Natural killer cell treated with Interleukin-12 subunit alpha and Interleukin-12 subunit beta and Interleukin-15 and Interleukin-18, amount 100 ng/mL, for 72 hours (primary cell): ENCODE data around the gene CDHR3. TPM values are rescaled to one million over a fixed set of nuclear protein-coding genes. Genes with fewer than 3 reads are reported as not detected.
A peak's percentile ranks its signal among the peaks of the same experiment; 100 is the strongest.

Experiments
- ATAC-seq, 2 donors: fragments of 150-1000 bp; cut with Tn5 transposase in 1 of 2; sonication (Bioruptor Pico), chemical (Tn5 transposase) in 1 of 2; 2 replicates each; pipeline ENCODE4 v1.10.0; 2021
- DNase-seq: peaks from one replicate; pipeline ENCODE4 v3.0.0; 2022; ENCODE audit warnings: low spot score
- H3K27ac Mint-ChIP-seq, 2 donors: 1 replicate in 1 of 2; 2 replicates in 1 of 2; pipeline ENCODE4 v1.8.0; 2022; ENCODE audit warnings: mixed read lengths in 2 of 2, mild to moderate bottlenecking in 1 of 2, moderate library complexity in 1 of 2
- H3K27me3 Mint-ChIP-seq, 2 donors: 1 replicate in 1 of 2; 2 replicates in 1 of 2; pipeline ENCODE4 v1.8.0; 2022; ENCODE audit warnings: mixed read lengths in 2 of 2
- H3K36me3 Mint-ChIP-seq: one replicate; pipeline ENCODE4 v1.8.0; 2022; ENCODE audit warnings: mixed read lengths
- H3K4me1 Mint-ChIP-seq, 2 donors: 1 replicate in 1 of 2; 2 replicates in 1 of 2; pipeline ENCODE4 v1.8.0; 2022; ENCODE audit warnings: low read depth in 2 of 2, mixed read lengths in 2 of 2, mild to moderate bottlenecking in 1 of 2
- H3K4me3 Mint-ChIP-seq: one replicate; pipeline ENCODE4 v1.8.0; 2022; ENCODE audit warnings: mixed read lengths
- H3K9me3 Mint-ChIP-seq: 2 replicates; pipeline ENCODE4 v1.8.0; 2022; ENCODE audit warnings: mixed read lengths
- total RNA-seq, 2 donors: library from RNA; stranded (reverse); gene quantifications; one replicate each; pipeline ENCODE4 v1.2.3, GENCODE V29; 2022

The CDHR3 gene
- total RNA-seq, 2 donors from 2014 or later: not detected

- peaks cover 0 to 7% of the 10 kb centered on the region in 2 donors for H3K4me1 Mint-ChIP-seq
- no peak overlapping the region for H3K27ac Mint-ChIP-seq
Observed at GRCh38 chr7:106047184-106047583, 84.1 kb downstream of the CDHR3 start.

GRCh38 chr7:106047818-106048705 is 85.0 kb downstream of the CDHR3 start:
- Mint-ChIP-seq H3K27ac (no peak overlapping the region), H3K4me3 (no peak overlapping the region), H3K9me3 (no peaks in the 10 kb centered on the region), H3K4me1 (no peaks in the 10 kb centered on the region), H3K27me3 (peaks cover 15% of the 10 kb centered on the region in 2 donors), H3K36me3 (no peaks in the 10 kb centered on the region)
- DNase-seq: no peak
- ATAC-seq: no peak

More at GRCh38 chr7:106047184-106047583, 84.1 kb downstream of the CDHR3 start:
- Mint-ChIP-seq H3K9me3 (no peaks in the 10 kb centered on the region), H3K27me3 (peaks cover 20 to 23% of the 10 kb centered on the region in 2 donors), H3K36me3 (no peaks in the 10 kb centered on the region), H3K4me3 (no peak overlapping the region)
- no peak for DNase-seq
- ATAC-seq: no peak

- Mint-ChIP-seq H3K4me1 (no peaks in the 10 kb centered on the region), H3K27ac (no peak overlapping the region), H3K36me3 (no peaks in the 10 kb centered on the region), H3K4me3 (no peak overlapping the region), H3K27me3 (peaks cover 13 to 15% of the 10 kb centered on the region in 2 donors), H3K9me3 (no peaks in the 10 kb centered on the region)
- no peak for ATAC-seq
- DNase-seq: no peak
Observed at GRCh38 chr7:106048706-106049020, 85.6 kb downstream of the CDHR3 start.

GRCh38 chr7:106049139-106049752 is 86.2 kb downstream of the CDHR3 start:
- H3K4me1 Mint-ChIP-seq: no peaks in the 10 kb centered on the region
- no peak for DNase-seq
- no peaks in the 10 kb centered on the region for H3K9me3 Mint-ChIP-seq
- H3K4me3 Mint-ChIP-seq: no peak overlapping the region
- no peak for ATAC-seq
- peaks cover 11 to 14% of the 10 kb centered on the region in 2 donors for H3K27me3 Mint-ChIP-seq
- H3K27ac Mint-ChIP-seq: no peak overlapping the region
- no peaks in the 10 kb centered on the region for H3K36me3 Mint-ChIP-seq

- no peaks in the 10 kb centered on the region for H3K36me3 Mint-ChIP-seq
- no peaks in the 10 kb centered on the region for H3K9me3 Mint-ChIP-seq
- peaks cover 4 to 8% of the 10 kb centered on the region in 2 donors for H3K27me3 Mint-ChIP-seq
- no peak overlapping the region for H3K4me3 Mint-ChIP-seq
- ATAC-seq: peak in 1 of 2 donors; percentile 14
- DNase-seq: no peak
- no peak overlapping the region for H3K27ac Mint-ChIP-seq
- no peaks in the 10 kb centered on the region for H3K4me1 Mint-ChIP-seq
Observed at GRCh38 chr7:106050002-106050745, 87.1 kb downstream of the CDHR3 start.

DNA sequence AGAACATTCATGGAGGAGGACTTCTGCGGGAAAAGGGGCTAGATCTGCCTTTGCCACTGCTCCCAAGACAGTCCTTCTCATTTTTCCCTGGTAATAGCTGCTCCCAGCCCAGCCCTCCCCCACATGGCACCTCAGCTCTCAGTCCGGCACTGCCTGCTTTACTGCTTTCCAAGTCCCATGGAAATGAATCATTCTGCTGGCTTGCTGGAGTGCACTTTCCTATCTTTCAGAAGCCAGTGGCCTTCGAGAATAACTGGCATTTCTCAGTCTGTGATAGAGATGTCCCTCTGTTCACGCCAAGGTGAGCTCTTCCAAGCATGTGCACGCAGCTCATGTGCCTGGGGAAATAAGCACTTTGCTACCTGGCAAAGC is 87.7 kb downstream of the CDHR3 start:
- H3K4me1 Mint-ChIP-seq: no peaks in the 10 kb centered on the region
- DNase-seq (no peak), ATAC-seq (no peak)
- no peaks in the 10 kb centered on the region for H3K9me3 Mint-ChIP-seq
- peaks cover 2 to 7% of the 10 kb centered on the region in 2 donors for H3K27me3 Mint-ChIP-seq
- no peak overlapping the region for H3K27ac Mint-ChIP-seq
- no peak overlapping the region for H3K4me3 Mint-ChIP-seq
- H3K36me3 Mint-ChIP-seq: no peaks in the 10 kb centered on the region

DNA sequence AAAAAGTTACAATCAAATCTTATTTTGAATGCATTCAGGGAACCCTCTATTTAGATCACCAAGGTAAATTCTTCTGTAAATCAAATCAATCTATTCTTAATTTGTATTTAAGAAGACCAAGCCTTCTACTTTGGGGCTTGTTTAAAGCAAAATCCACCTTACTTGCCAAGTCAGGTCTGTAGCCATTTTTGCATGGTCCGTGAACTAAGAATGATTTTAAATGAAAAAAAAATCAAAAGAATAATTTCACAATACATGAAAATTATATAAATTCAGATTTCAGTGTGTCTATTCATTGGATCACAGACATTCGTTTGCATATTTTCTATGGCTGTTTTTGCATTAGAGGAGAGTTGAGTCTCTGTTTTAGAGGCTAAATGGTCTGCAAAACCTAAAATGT is 89.6 kb downstream of the CDHR3 start:
- Mint-ChIP-seq H3K9me3 (no peaks in the 10 kb centered on the region), H3K4me3 (no peak overlapping the region)

DNA sequence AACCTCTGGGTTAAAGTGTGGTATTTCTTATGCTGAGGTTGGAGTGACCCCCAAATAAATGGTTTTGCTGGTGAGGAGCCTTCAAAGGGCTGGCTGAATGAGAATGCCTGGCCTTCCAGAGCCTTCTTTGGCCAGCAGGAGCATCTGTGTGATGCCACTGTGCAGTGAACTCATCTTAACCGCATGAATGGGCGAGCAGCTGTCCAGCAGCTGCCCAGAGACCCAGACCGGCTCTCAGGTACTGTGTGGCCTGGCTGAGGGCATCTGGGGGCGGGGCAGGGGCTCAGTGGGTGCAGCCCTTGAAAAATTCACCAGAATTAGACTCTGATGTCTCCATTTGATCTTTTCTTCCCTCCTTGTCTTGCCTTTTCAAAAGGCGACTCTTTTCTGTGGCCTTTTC is 90.0 kb downstream of the CDHR3 start:
- no peak for ATAC-seq
- H3K4me3 Mint-ChIP-seq: no peak overlapping the region
- H3K27me3 Mint-ChIP-seq: peaks cover 5 to 6% of the 10 kb centered on the region in 2 donors
- no peaks in the 10 kb centered on the region for H3K9me3 Mint-ChIP-seq
- no peaks in the 10 kb centered on the region for H3K36me3 Mint-ChIP-seq
- H3K27ac Mint-ChIP-seq: no peak overlapping the region
- no peak for DNase-seq
- H3K4me1 Mint-ChIP-seq: peaks cover 4 to 5% of the 10 kb centered on the region in 2 donors

More for the DNA sequence above, 89.6 kb downstream of the CDHR3 start:
- Mint-ChIP-seq H3K27ac (no peak overlapping the region), H3K27me3 (peaks cover 2% of the 10 kb centered on the region in 2 donors), H3K36me3 (no peaks in the 10 kb centered on the region), H3K4me1 (peaks cover under 1 to 1% of the 10 kb centered on the region in 2 donors)
- no peak for DNase-seq
- ATAC-seq: no peak

DNA sequence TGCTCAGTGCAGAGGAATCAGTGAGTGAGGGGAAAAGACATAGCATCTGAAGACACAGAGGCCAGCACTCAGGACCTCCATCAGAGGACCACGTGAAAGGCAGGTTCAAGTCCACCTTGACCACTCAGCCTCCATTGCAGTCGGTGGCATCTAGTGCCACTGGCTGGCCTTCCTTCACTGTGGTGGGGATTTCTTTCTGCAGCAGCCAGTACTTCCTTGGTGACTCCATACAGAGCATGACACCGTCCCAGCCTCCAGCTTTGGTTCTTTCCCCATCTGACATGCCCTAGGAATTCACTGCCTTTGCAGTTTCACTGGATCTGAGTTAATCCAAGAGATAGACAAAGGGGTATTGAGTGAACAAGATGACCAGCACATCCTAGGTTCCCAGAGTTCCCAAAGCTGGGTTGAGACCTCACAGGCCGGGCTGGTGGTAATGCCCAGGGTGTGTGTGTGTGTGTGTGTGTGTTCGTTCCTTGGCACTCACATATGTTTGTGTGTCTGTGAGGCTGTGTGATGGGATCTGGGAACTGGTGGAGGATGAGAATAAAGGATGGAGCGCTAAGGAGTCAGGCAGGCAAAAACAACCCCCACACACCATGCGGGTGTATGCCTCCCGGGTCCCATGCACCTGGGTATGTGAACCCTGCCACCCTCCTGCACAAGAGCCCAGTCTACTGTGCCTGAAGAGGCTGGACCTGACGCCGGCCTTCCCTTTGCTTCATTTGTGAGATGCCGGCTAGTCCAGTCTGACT is 91.3 kb downstream of the CDHR3 start:
- H3K36me3 Mint-ChIP-seq: no peaks in the 10 kb centered on the region

DNA sequence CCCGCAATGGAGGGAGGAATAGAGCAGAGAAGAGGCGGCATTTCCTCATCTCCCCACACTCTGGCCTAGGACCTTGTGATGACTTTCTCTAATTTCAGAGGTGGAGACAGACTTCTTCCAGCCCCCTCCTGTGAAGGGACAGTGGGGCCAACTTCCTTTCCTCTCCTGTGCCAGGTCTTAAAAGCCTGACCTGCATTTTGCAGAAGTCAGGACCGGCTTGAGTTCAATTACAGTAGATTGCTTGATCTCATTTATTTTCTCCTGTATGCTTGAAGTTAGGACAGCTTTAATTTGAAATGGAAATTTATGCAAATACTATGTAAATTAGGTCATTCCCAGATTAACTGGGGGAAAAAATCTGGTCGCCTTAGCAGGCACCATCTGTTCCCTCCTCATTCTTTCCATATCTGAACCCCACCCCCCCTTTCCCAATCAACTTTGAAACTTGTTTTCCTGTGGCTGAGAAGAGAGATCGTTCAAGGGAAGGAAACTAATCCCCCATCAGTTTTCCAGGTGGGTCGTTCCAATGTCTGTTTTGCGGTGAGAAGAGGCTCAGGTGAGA is 92.0 kb downstream of the CDHR3 start:
- Mint-ChIP-seq H3K4me3 (no peak overlapping the region), H3K27me3 (peaks cover 5 to 6% of the 10 kb centered on the region in 2 donors), H3K36me3 (no peaks in the 10 kb centered on the region), H3K27ac (no peak overlapping the region), H3K4me1 (peaks cover 5 to 10% of the 10 kb centered on the region in 2 donors), H3K9me3 (no peaks in the 10 kb centered on the region)
- no peak for DNase-seq
- no peak for ATAC-seq

More for the DNA sequence above, 91.3 kb downstream of the CDHR3 start:
- H3K4me1 Mint-ChIP-seq: peaks cover 5% of the 10 kb centered on the region in 2 donors
- no peak for DNase-seq
- H3K27me3 Mint-ChIP-seq: peaks cover 5 to 6% of the 10 kb centered on the region in 2 donors
- H3K4me3 Mint-ChIP-seq: no peak overlapping the region
- H3K27ac Mint-ChIP-seq: no peak overlapping the region
- ATAC-seq: no peak
- H3K9me3 Mint-ChIP-seq: no peaks in the 10 kb centered on the region

DNA sequence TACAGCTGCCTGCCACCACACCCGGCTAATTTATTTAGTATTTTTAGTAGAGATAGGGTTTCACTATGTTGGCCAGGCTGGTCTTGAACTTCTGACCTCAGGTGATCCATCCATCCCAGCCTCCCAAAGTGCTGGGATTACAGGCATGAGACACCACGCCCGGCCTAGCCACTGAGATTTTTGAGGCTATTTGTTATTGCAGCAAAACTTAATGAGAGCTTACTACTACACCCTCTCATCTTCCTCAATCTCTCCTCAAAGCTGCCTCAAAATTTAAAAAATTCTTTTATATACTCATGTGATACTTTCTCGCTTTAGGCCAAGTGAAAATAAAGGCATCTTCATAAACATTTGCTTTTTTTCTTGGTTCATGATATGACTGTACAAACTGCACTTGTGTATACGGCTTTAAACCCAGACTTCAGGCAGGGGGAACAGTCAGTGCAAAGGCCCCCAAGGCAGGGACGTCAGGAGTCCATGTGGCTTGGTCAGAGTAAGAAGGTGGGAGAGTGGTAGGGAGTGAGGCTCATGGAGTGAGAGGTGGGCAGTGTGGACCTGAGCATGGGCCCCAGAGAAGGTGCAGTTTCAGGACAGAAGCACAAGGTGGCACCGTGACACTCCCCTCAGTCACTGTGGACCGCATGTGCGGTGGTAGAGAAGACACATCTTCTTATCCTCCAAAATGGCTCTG is 93.6 kb downstream of the CDHR3 start:
- no peak overlapping the region for H3K27ac Mint-ChIP-seq
- H3K4me3 Mint-ChIP-seq: no peak overlapping the region
- H3K27me3 Mint-ChIP-seq: peaks cover 5 to 6% of the 10 kb centered on the region in 2 donors
- DNase-seq (peak; percentile 69), ATAC-seq (peak; percentile 88 to 90)
- peaks cover 5 to 10% of the 10 kb centered on the region in 2 donors for H3K4me1 Mint-ChIP-seq
- H3K36me3 Mint-ChIP-seq: no peaks in the 10 kb centered on the region
- H3K9me3 Mint-ChIP-seq: no peaks in the 10 kb centered on the region

DNA sequence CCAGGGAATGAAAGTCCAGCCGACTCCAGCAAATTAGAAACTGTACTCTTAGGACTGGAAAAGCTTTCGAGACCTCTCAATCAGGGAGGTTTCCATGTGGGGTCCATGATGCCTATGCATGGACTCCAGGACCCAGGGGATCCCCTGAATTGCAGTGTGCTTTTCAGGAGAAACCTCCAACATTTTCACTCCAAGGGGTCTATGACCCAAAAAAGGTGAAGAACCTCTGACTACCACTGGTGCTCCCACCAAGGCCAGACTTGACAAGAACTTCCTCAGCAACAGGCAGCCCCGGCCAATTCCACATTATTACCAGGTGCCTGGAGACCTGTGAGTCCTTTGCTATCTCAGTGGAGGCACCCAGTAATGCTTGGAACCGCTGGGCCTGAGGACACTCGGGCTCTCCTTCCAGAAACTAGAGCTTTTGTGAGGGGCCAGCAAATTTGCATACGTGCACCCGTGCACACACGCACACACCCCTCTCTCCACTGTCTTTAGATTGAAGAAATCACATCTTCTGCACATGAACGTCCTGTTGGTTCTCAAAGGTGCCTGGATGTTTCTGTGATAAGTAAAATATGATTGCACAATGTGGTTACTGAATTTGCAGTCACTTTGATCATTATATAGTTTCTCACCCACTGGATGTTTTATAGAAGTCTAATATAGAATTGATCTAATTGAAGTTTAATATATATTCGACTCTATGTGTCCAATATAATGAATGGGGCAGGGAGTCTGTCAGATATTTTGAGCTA is 94.3 kb downstream of the CDHR3 start:
- peak in 1 of 2 donors; percentile 26 for ATAC-seq
- peak overlapping the region in 1 of 2 donors; percentile 28 for H3K27ac Mint-ChIP-seq
- H3K4me3 Mint-ChIP-seq: no peak overlapping the region
- DNase-seq: no peak
- no peaks in the 10 kb centered on the region for H3K9me3 Mint-ChIP-seq
- H3K36me3 Mint-ChIP-seq: no peaks in the 10 kb centered on the region
- peaks cover 5 to 6% of the 10 kb centered on the region in 2 donors for H3K27me3 Mint-ChIP-seq
- peaks cover 5 to 13% of the 10 kb centered on the region in 2 donors for H3K4me1 Mint-ChIP-seq
